H1 (cell line): Measurements from ENCODE around the gene SPPL3.

Source experiments
- CHD2 ChIP-seq: IDR thresholded peaks from 2 replicates; pipeline ENCODE4 v1.6.1; 2012; ENCODE audit warnings: low read length, improper control_type of control experiment
- RFX5 ChIP-seq: IDR thresholded peaks from 2 replicates; pipeline ENCODE4 v1.6.1; 2011; ENCODE audit warnings: low read depth, low read length, improper control_type of control experiment, borderline replicate concordance
- SRF ChIP-seq: IDR thresholded peaks from 2 replicates; pipeline ENCODE4 v1.6.1; 2011; ENCODE audit warnings: mild to moderate bottlenecking, low read depth, low read length, moderate library complexity

DNA sequence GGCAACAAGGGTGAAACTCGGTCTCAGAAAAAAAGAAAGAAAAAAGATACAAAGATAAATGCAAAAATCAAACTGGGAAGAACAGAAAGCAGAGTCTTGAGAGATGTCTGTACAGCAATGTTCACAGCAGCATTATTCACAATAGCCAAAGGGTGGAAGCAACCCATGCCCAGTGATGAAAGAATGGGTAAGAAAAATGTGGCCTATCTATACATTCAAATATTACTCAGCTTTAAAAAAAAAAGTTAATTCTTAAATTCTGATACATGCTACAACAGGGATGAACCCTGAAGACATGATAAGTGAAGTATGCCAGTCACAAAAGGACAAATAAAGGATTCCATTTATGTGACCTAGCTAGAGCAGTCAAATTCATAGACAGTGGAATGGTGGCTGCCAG, 33.7 kb downstream of the SPPL3 start:
- TF ChIP-seq RFX5: no peak
- no peak for TF ChIP-seq CHD2
- TF ChIP-seq SRF: no peak
